ENCODE results near the gene TRIM38.
"Not testable (repeated sequence)": the region's sequence is repeated elsewhere in the genome, so short reads cannot be mapped to it uniquely, and the experiment has no call there.

The TRIM38 gene

DNA sequence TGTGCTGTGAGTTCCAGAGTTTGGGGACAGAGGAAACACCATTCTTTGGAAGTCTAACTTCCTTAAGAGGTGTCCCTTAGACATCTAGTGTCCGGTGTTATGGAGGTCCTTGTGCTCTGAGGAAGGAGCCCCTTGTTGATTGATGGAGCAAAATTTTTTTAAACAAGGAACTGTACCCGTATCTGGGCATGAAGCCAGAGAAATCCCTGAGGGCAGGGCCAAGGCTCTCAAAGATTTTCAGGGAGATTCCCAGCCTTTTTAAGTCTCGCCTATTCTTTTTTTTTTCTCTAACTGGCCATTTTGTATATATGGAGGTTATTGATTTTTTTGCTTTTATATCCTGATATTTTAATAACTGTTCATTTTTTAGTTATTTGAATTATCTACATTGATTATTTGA is 45.9 kb downstream of the TRIM38 start:
- DNase-seq, result no peak

- no peak for DNase-seq
These were observed 47.2 kb downstream of the TRIM38 start for GRCh38 chr6:26009817-26010216.

- no peak for DNase-seq
These were observed 49.5 kb downstream of the TRIM38 start for GRCh38 chr6:26012061-26012460.

DNA sequence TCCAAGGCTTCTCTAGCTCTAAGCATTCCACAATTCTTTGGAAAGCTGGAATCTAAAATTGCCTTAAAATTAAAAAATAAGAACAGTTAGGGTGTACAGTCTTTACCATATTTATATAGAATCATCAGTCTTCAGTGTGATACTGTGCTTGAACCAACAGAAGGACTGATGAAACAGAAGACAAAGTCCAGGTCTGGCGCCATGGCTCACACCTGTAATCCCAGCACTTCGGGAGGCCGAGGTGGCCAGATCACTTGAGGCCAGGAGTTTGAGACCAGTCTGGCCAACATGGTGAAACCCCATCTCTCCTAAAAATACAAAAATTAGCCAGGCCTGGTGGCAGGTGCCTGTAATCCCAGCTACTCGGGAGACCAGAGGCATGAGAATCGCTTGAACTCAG is 51.8 kb downstream of the TRIM38 start:
- DNase-seq, result not testable (repeated sequence)

GRCh38 chr6:26016245-26016962 is 53.8 kb downstream of the TRIM38 start:
- no peak for DNase-seq

DNA sequence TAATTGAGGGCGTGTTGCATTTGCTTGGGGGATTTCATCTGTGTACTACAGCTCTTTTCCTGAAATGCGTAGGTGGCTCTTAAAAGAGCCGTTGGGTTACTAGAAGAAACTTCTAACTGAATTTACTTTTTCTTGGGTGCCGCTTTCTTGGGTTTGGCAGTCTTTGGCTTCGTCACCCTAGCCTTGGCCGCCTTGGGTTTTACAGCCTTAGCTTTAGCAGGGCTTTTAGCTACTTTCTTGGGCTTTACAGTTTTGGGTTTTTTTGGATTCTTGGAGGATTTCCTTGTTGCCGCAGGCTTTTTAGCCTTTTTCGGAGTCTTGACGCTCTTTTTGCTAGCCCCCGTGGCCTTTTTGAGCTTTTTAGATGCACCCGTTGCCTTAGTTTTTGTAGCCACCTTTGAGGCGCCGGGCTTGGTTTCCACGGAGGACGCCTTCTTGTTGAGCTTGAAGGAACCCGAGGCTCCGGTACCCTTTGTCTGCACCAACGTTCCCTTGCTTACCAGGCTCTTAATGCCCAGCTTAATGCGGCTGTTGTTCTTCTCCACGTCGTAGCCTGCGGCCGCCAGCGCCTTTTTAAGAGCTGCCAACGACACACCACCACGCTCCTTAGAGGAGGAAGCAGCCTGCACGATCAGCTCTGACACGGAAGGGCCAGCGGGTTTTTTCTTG is 54.5 kb downstream of the TRIM38 start:
- DNase-seq, result no peak

DNA sequence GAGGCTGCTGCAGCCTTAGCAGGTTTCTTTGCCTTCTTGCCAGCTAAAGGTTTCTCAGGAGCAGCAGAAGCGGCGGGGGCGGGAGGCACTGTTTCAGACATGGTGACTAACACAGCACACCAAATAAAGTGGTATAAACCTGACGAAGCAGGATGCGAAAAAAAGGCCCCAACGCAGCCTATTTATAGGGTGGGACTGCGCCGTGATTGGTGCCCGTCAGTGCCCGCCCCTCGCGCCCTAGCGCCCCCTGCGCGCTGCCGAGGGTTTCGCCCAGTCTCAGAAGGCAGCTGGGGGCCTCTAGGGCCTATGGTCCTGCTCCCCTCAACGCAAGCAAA is 55.0 kb downstream of the TRIM38 start:
- DNase-seq, result no peak

DNA sequence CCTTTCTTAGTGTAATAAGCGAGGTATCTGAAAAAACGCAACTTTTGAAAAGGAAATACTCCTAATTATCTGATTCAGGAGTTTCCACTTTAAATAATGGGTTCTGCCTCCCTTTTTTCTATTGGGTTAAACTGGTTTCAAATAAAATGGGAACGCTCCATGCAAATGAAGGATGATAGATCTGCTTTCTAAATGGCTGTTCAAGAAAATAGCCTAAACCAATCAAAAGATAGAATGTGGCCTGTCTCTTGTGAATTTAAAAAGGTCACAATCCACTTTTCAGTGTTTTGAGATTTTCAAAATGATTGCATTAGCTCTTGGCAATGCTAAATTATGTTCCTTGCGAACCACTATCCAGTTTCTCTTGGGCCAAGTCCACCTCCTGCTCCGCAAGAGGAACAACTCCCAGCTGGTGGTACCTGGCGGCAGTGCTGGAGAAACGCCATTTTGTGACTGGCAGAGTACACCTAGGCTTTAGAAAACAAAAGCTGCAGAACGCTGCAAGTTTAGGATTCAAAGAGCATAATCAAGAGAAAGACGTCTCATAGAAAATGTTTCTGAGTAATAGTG is 56.7 kb downstream of the TRIM38 start:
- no peak for DNase-seq

DNA sequence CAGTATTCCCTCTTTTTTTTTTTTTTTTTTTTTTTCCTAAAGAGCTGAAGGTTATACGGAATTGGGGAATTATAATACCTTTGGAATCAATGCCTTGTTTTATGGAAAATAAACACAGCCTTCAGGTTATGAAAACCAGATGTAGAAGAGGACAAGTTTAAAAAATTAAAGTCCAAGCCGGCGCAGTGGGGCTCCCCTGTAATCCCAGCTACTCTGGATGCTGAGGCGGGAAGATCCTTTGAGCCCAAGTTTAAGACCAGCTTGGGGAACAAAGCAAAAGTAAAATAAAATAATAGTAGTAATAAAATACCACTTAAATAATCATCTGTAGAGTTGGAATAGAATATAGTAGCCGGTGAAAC is 57.3 kb downstream of the TRIM38 start:
- no peak for DNase-seq

DNA sequence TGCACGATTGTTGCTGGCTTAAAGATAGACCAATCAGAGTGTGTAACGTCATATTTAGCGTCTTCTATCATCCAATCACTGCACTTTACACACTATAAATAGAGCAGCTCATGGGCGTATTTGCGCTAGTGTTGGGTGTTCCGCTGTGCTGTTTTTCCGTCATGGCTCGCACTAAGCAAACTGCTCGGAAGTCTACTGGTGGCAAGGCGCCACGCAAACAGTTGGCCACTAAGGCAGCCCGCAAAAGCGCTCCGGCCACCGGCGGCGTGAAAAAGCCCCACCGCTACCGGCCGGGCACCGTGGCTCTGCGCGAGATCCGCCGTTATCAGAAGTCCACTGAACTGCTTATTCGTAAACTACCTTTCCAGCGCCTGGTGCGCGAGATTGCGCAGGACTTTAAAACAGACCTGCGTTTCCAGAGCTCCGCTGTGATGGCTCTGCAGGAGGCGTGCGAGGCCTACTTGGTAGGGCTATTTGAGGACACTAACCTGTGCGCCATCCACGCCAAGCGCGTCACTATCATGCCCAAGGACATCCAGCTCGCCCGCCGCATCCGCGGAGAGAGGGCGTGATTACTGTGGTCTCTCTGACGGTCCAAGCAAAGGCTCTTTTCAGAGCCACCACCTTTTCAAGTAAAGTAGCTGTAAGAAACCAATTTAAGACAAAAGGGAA is 57.9 kb downstream of the TRIM38 start:
- DNase-seq, result peak; percentile 72

GRCh38 chr6:26021001-26021349 is 58.4 kb downstream of the TRIM38 start:
- no peak for DNase-seq

DNA sequence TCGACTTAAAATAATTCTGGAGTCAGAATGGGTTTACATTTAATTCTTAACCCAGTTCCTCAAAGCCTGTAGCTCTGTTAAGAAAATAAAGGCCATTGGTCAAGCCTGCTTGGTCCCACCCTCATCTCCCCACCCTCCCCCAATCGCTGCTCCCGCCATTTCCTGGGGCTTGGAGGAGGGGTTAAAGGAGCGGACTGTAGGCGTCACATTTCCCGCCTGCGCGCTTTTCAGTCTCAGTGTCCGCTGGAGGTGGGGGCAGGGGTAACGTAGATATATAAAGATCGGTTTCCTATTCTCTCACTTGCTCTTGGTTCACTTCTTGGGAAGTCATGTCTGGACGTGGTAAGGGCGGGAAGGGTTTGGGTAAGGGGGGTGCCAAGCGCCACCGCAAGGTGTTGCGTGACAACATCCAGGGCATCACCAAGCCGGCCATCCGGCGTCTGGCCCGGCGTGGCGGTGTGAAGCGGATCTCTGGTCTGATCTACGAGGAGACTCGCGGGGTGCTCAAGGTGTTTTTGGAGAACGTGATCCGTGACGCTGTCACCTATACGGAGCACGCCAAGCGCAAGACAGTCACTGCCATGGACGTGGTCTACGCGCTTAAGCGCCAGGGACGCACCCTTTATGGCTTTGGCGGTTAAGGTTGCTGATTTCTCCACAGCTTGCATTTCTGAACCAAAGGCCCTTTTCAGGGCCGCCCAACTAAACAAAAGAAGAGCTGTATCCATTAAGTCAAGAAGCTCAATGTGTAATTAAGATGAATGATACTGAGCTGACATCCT is 58.9 kb downstream of the TRIM38 start:
- DNase-seq, result peak; percentile 78

DNA sequence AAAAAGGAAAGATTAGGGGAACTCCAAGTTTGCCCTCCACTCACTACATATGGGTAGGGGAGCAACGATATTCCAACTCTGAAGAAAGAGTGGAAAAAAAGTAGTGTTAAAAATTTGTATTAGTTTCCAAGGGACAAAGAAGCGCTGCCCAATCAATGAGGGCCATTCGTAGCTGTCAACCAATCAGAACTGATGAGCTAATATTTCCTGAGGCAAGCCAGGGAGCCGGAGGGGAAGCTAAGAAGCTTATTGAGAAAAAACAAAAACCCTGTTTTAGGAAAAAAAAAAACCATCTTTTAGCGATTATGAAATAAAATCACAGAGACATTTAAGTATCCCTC is 59.5 kb downstream of the TRIM38 start:
- DNase-seq, result peak; percentile 40

DNA sequence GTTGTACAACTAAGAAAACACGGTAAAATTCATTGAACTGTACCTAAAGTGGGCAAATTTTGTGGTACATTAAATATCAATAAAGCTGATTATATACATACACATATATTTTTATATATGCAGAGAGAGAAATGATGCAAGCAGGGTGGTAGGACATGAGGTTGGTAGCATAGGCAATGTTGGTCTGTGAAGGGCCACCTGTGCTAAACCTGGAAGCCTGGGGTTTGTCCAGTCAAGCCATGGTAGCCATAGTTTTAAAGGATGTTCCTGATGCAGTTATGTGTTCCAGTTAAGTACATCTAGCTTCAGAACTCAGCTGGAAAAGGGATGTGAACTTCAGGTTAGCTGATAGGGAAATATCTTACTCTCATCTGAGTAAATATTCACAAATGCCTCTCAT is 60.1 kb downstream of the TRIM38 start:
- DNase-seq, result no peak

DNA sequence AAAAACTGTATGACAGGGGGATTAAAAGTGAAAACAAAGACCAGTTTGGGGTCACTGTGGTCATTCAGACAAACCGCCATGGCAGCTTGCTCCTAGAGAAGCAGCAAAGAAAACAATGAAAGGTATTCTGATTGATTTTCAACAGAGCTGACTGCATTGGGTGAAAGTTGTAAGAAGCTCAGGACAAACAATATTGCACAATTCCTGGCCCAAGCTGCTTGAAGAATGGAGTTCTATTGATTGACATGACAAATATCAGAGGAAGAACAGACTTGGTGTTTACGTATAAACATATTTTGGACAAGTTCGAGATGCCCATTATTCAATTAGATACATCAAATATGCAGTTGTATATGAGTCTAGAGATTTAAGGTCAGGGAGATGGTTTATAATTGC is 62.0 kb downstream of the TRIM38 start:
- DNase-seq, result no peak

DNA sequence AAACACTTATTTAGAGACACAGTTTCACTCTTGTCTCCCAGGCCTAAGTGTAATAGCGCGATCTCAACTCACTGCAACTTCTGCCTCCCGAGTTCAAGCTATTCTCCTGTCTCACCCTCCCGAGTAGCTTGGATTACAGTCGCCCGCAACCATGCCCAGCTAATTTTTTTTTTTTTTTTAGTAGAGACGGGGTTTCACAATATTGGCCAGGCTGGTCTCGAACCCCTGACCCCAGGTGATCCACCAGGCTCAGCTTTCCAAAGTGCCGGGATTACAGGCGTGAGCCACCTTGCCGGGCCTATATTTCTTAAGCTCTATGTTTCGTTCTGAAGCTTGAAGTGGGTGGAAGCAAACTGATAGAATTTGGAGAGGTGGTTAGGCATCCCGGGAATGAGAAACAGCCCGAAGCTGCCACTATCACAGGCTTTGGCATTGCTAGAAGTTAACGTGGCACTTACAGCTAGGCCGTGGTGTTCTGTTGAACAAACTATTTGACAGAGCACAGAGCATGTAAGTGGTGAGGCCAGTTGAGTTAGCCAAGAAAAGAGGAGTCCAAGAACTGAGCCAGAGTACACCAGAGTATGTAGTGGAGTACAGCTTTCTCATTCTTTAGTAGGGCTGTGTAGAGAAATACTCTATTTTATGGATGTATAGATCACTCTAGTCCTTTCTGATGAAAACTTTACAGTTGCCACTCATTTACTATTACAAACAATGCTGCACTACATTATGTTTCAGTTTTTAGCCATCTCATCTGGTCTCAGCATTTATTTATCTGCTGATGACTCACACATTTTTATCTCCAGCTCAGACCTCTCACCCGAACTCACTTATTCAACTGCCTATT is 62.7 kb downstream of the TRIM38 start:
- DNase-seq, result no peak

GRCh38 chr6:26025894-26026832 is 63.6 kb downstream of the TRIM38 start:
- peak; percentile 86 for DNase-seq

- DNase-seq, result peak; percentile 49
These were observed 64.4 kb downstream of the TRIM38 start for GRCh38 chr6:26026833-26027490.

DNA sequence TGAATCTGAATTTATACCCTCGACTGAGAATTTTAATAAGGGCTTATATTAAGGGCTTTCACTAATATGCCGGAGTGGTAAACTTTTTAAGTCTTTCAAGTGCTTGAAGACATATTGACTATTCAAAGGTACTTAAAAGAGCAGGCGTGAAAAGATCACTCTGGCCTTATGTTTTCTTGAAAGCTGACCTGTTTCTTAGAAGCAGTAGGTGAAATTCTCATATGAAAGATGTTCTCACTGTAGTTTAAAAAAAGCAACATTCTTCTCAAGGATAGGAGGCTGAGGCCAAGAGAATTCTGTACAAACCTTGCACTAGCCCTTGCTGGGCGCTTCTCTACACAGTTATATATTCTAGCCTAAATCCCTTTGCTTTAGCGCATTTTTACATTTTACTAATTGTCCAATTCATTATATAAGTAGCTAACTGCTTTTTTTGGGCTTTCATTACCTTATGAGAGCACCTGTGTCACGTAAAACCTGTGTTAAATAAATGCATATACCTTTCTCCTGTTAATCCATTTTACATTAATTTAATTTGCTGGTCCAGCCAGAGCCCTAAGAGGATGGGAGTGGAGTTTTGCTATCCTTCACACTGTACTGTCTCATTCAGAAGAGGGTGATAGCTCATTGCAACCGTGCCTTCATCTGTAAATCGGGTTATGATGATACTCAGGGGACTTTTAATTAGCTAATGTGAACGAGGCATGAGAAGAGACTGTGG is 65.0 kb downstream of the TRIM38 start:
- DNase-seq, result no peak

- no peak for DNase-seq
These were observed 65.7 kb downstream of the TRIM38 start for GRCh38 chr6:26028212-26028745.
